ENCODE data around the gene CITED1. TPM values are rescaled to one million over a fixed set of nuclear protein-coding genes. Genes with fewer than 3 reads are reported as not detected.

The CITED1 gene
- total and polyA plus RNA-seq, 9 donors, result 0.77 to 11.6 (median 1.2) TPM; not detected in 2

GRCh38 chrX:72308566-72309296 is 3.0 kb upstream of the CITED1 start:
- Histone ChIP-seq H3K9me3 (no peaks in the 10 kb centered on the region), H3K4me1 (ENCODE audit: insufficient read depth) (peaks cover 3% of the 10 kb centered on the region), H3K4me3 (peak overlapping the region; percentile 25), H3K36me3 (no peaks in the 10 kb centered on the region), H3K27me3 (no peaks in the 10 kb centered on the region), H3K27ac (no peak overlapping the region)
- intact Hi-C loops (cut with DNase I), result no loop called here
- WGBS, 3 donors, result 5 to 15% (median 5%) methylated on average over 22 to 24 of the region's 24 CpGs
- peak; percentile 55 to 68 (median 64) for DNase-seq
- TF ChIP-seq, protein P1, sequence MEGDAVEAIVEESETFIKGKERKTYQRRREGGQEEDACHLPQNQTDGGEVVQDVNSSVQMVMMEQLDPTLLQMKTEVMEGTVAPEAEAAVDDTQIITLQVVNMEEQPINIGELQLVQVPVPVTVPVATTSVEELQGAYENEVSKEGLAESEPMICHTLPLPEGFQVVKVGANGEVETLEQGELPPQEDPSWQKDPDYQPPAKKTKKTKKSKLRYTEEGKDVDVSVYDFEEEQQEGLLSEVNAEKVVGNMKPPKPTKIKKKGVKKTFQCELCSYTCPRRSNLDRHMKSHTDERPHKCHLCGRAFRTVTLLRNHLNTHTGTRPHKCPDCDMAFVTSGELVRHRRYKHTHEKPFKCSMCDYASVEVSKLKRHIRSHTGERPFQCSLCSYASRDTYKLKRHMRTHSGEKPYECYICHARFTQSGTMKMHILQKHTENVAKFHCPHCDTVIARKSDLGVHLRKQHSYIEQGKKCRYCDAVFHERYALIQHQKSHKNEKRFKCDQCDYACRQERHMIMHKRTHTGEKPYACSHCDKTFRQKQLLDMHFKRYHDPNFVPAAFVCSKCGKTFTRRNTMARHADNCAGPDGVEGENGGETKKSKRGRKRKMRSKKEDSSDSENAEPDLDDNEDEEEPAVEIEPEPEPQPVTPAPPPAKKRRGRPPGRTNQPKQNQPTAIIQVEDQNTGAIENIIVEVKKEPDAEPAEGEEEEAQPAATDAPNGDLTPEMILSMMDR (IDR thresholded peaks at IDR 0.05), result no peak
- TF ChIP-seq POLR2A (IDR thresholded peaks at IDR 0.05) (no peak), EP300 (IDR thresholded peaks at IDR 0.05) (no peak)

- Histone ChIP-seq H3K27me3 (no peaks in the 10 kb centered on the region), H3K4me1 (ENCODE audit: insufficient read depth) (peaks cover 3% of the 10 kb centered on the region), H3K4me3 (no peak overlapping the region), H3K36me3 (no peaks in the 10 kb centered on the region), H3K9me3 (no peaks in the 10 kb centered on the region), H3K27ac (no peak overlapping the region)
- WGBS, 3 donors, result 14 to 22% (median 18%) methylated on average over 11 of the region's 11 CpGs
- DNase-seq, result no peak
- TF ChIP-seq EP300 (IDR thresholded peaks at IDR 0.05), result no peak
- TF ChIP-seq, protein P1 (IDR thresholded peaks at IDR 0.05), result no peak
- no peak for TF ChIP-seq POLR2A (IDR thresholded peaks at IDR 0.05)
- intact Hi-C loops (cut with DNase I), result no loop called here
These were observed 2.5 kb upstream of the CITED1 start for GRCh38 chrX:72308209-72308565.

- peaks cover 3% of the 10 kb centered on the region for H3K4me1 ChIP-seq (ENCODE audit: insufficient read depth)
- intact Hi-C loops (cut with DNase I), result no loop called here
These were observed 1.9 kb upstream of the CITED1 start for GRCh38 chrX:72307646-72308051.

GRCh38 chrX:72306851-72307645 is 1.3 kb upstream of the CITED1 start:
- Histone ChIP-seq H3K36me3 (no peaks in the 10 kb centered on the region), H3K27me3 (no peaks in the 10 kb centered on the region), H3K4me3 (peak overlapping the region; percentile 26), H3K9me3 (no peaks in the 10 kb centered on the region), H3K27ac (no peak overlapping the region), H3K4me1 (ENCODE audit: insufficient read depth) (peaks cover 3% of the 10 kb centered on the region)
- WGBS, 3 donors, result 6 to 15% (median 7%) methylated on average over 56 of the region's 56 CpGs
- TF ChIP-seq, protein P1 (IDR thresholded peaks at IDR 0.05), result no peak
- TF ChIP-seq EP300 (IDR thresholded peaks at IDR 0.05), result no peak
- no peak for TF ChIP-seq POLR2A (IDR thresholded peaks at IDR 0.05)
- peak in 4 of 5 donors; percentile 38 to 47 (median 44) for DNase-seq
- intact Hi-C loops (cut with DNase I), result no loop called here

More at GRCh38 chrX:72307646-72308051, 1.9 kb upstream of the CITED1 start:
- TF ChIP-seq EP300 (IDR thresholded peaks at IDR 0.05), result no peak
- no peak for TF ChIP-seq POLR2A (IDR thresholded peaks at IDR 0.05)
- TF ChIP-seq, protein P1 (IDR thresholded peaks at IDR 0.05), result no peak
- 17 to 32% (median 22%) methylated on average over 17 of the region's 17 CpGs for WGBS, 3 donors
- Histone ChIP-seq H3K9me3 (no peaks in the 10 kb centered on the region), H3K27me3 (no peaks in the 10 kb centered on the region), H3K4me3 (peak overlapping the region; percentile 26), H3K36me3 (no peaks in the 10 kb centered on the region), H3K27ac (no peak overlapping the region)
- DNase-seq, result no peak
